ENCODE results near the gene CHRNG.

The CHRNG gene

GRCh38 chr2:232539298-232540231 is at the start of gene CHRNG:
CHRNG (plus strand) TSS chr2:232539692; CDS start chr2:232539748, 56 bp downstream.
- DNase-seq (ENCODE audit: low read depth in 2 of 2) = no peak

- DNase-seq (ENCODE audit: low read depth in 2 of 2) = no peak
Measured at GRCh38 chr2:232490221-232491138, 49.0 kb upstream of the CHRNG start.

- DNase-seq (ENCODE audit: low read depth in 2 of 2) = no peak
Measured at GRCh38 chr2:232491139-232491780, 48.2 kb upstream of the CHRNG start.

GRCh38 chr2:232492236-232492848 is 47.1 kb upstream of the CHRNG start:
- DNase-seq (ENCODE audit: low read depth in 2 of 2) = no peak

- DNase-seq (ENCODE audit: low read depth in 2 of 2) = no peak
Measured at GRCh38 chr2:232492963-232493700, 46.4 kb upstream of the CHRNG start.

- DNase-seq (ENCODE audit: low read depth in 2 of 2) = no peak
Measured at GRCh38 chr2:232493701-232494474, 45.6 kb upstream of the CHRNG start.

- DNase-seq (ENCODE audit: low read depth in 2 of 2) = no peak
Measured at GRCh38 chr2:232494542-232494941, 45.0 kb upstream of the CHRNG start.

GRCh38 chr2:232495292-232495691 is 44.2 kb upstream of the CHRNG start:
- DNase-seq (ENCODE audit: low read depth in 2 of 2) = no peak

GRCh38 chr2:232496501-232497270 is 42.8 kb upstream of the CHRNG start:
- no peak for DNase-seq (ENCODE audit: low read depth in 2 of 2)

GRCh38 chr2:232497348-232497747 is 42.1 kb upstream of the CHRNG start:
- no peak for DNase-seq (ENCODE audit: low read depth in 2 of 2)

- no peak for DNase-seq (ENCODE audit: low read depth in 2 of 2)
Measured at GRCh38 chr2:232498452-232498851, 41.0 kb upstream of the CHRNG start.

GRCh38 chr2:232501331-232501771 is 38.1 kb upstream of the CHRNG start:
- no peak for DNase-seq (ENCODE audit: low read depth in 2 of 2)

- no peak for DNase-seq (ENCODE audit: low read depth in 2 of 2)
Measured at GRCh38 chr2:232501794-232502390, 37.6 kb upstream of the CHRNG start.

GRCh38 chr2:232502511-232502910 is 37.0 kb upstream of the CHRNG start:
- DNase-seq (ENCODE audit: low read depth in 2 of 2) = no peak

- DNase-seq (ENCODE audit: low read depth in 2 of 2) = no peak
Measured at GRCh38 chr2:232502911-232503808, 36.3 kb upstream of the CHRNG start.

GRCh38 chr2:232503809-232504323 is 35.6 kb upstream of the CHRNG start:
- no peak for DNase-seq (ENCODE audit: low read depth in 2 of 2)

- no peak for DNase-seq (ENCODE audit: low read depth in 2 of 2)
Measured at GRCh38 chr2:232504438-232504837, 35.1 kb upstream of the CHRNG start.

Data from fibroblast of skin of left biceps (primary cell).